GM12878 (cell line): ENCODE results near the gene LRFN2. TPM values are rescaled to one million over a fixed set of nuclear protein-coding genes. Genes with fewer than 3 reads are reported as not detected.

Experiments used
- ATAC-seq: fragments of 200-7000 bp; cut with Tn5 transposase; 3 replicates; pipeline ENCODE4 v1.9.1; 2020; ENCODE audit warnings: mild to moderate bottlenecking, moderate library complexity
- BruUV-seq: library from RNA; stranded (reverse); fragments of 400-500 nt; replicated peaks from 2 replicates; lab custom pipeline; 2021; lab: Mats Ljungman, UMichigan
- CTCF ChIA-PET: fragments of 300-600 bp; sonication (Branson Sonifier 250); formaldehyde crosslinking; extraction: SDS; loops from one replicate; lab custom pipeline; 2021; ENCODE audit warnings: inconsistent platforms; lab: Yijun Ruan, JAX
- POLR2A ChIA-PET: fragments of 350-600 bp; formaldehyde crosslinking; extraction: SDS; loops from one replicate; lab custom pipeline; 2021; ENCODE audit warnings: inconsistent platforms; lab: Charles Lee
- RAD21 ChIA-PET: fragments of 300-600 bp; sonication (Branson Sonifier 250); formaldehyde crosslinking; loops from one replicate; lab custom pipeline; 2023; ENCODE audit warnings: antibody characterized with exemption; ENCODE audit not compliant: unreplicated experiment; lab: Charles Lee
- SMC1A ChIA-PET: fragments of 300-600 bp; sonication (Branson Sonifier 250); formaldehyde crosslinking; loops from one replicate; lab custom pipeline; 2023; ENCODE audit not compliant: unreplicated experiment, uncharacterized antibody; lab: Charles Lee
- DNase-seq: peaks from one replicate; pipeline ENCODE4 v3.0.0-alpha.2; 2011; ENCODE audit warnings: low read depth, low spot score
- FAIRE-seq: peaks from 3 replicates; lab custom pipeline; 2011; peaks lifted over from hg19 to GRCh38; lab: Jason Lieb, UNC
- H2AFZ ChIP-seq: 2 replicates; pipeline ENCODE4 v1.6.0; 2011; ENCODE audit warnings: low read depth, low read length, control low read depth; ENCODE audit not compliant: control insufficient read depth
- H3K27ac ChIP-seq: 2 replicates; pipeline ENCODE4 v1.5.1; 2011; ENCODE audit warnings: control low read depth; ENCODE audit not compliant: control insufficient read depth, insufficient read depth
- H3K27me3 ChIP-seq, 2 experiments: replicated peaks in 1 of 2; 2 replicates each; pipeline versions ENCODE4 v1.6.0 to v1.6.1; 2011; ENCODE audit warnings: low read length in 1 of 2; ENCODE audit not compliant: control insufficient read depth in 2 of 2, insufficient read depth in 2 of 2
- H3K36me3 ChIP-seq, 2 experiments: 2 replicates each; pipeline ENCODE4 v1.5.1; 2011; ENCODE audit warnings: low read length in 1 of 2; ENCODE audit not compliant: control insufficient read depth in 2 of 2, insufficient read depth in 2 of 2
- H3K4me1 ChIP-seq: 2 replicates; pipeline ENCODE4 v1.6.1; 2011; ENCODE audit warnings: mild to moderate bottlenecking, low read length, moderate library complexity, mixed read lengths; ENCODE audit not compliant: control insufficient read depth, insufficient read depth
- H3K4me2 ChIP-seq: 2 replicates; pipeline ENCODE4 v1.6.0; 2011; ENCODE audit warnings: control low read depth; ENCODE audit not compliant: control insufficient read depth, insufficient read depth
- H3K4me3 ChIP-seq: fragments of 200-600 bp; sonication (generic); 2 replicates; pipeline ENCODE4 v1.5.1; 2016
- H3K79me2 ChIP-seq: 2 replicates; pipeline ENCODE4 v1.6.0; 2011; ENCODE audit warnings: low read length; ENCODE audit not compliant: control insufficient read depth, insufficient read depth
- H3K9ac ChIP-seq: 2 replicates; pipeline ENCODE4 v1.8.0; 2011; ENCODE audit warnings: low read length, control low read depth, mixed read lengths; ENCODE audit not compliant: control insufficient read depth, insufficient read depth
- H3K9me3 ChIP-seq: replicated peaks from 3 replicates; pipeline ENCODE4 v1.5.1; 2011; ENCODE audit warnings: mild to moderate bottlenecking, low read length; ENCODE audit not compliant: control insufficient read depth, insufficient read depth
- H4K20me1 ChIP-seq: 2 replicates; pipeline ENCODE4 v1.6.0; 2011; ENCODE audit not compliant: control insufficient read depth, insufficient read depth
- BMI1 ChIP-seq: fragments of 450-650 bp; IDR thresholded peaks from 2 replicates; pipeline ENCODE4 v1.6.1; 2016; ENCODE audit warnings: mild to moderate bottlenecking, moderate library complexity, borderline replicate concordance
- CBFB ChIP-seq: IDR thresholded peaks from 2 replicates; pipeline ENCODE4 v1.6.1; 2016; ENCODE audit warnings: antibody characterized with exemption, low read depth
- DPF2 ChIP-seq: fragments of 450-650 bp; IDR thresholded peaks from 2 replicates; pipeline ENCODE4 v1.6.1; 2017; ENCODE audit warnings: mild to moderate bottlenecking
- EED ChIP-seq: sonication (generic); IDR thresholded peaks from 2 replicates; pipeline ENCODE4 v1.6.1; 2016; ENCODE audit warnings: antibody characterized with exemption, low read depth
- FOXM1 ChIP-seq: IDR thresholded peaks from 2 replicates; pipeline ENCODE4 v1.6.1; 2012; ENCODE audit warnings: low read depth, mild to moderate bottlenecking, inconsistent platforms, low read length, moderate library complexity
- HCFC1 ChIP-seq: fragments of 150-350 bp; IDR thresholded peaks from 2 replicates; pipeline ENCODE4 v1.6.1; 2014; ENCODE audit warnings: low read length
- HDGF ChIP-seq: fragments of 450-650 bp; IDR thresholded peaks from 2 replicates; pipeline ENCODE4 v1.6.1; 2016; ENCODE audit warnings: antibody characterized with exemption
- JUNB ChIP-seq: IDR thresholded peaks from 2 replicates; pipeline ENCODE4 v1.6.1; 2016; ENCODE audit warnings: antibody characterized with exemption, mild to moderate bottlenecking
- KAT2A ChIP-seq: conservative IDR thresholded peaks from 2 replicates; pipeline ENCODE4 v1.6.1; 2011; ENCODE audit warnings: low read depth, low read length; ENCODE audit not compliant: control insufficient read depth
- MYB ChIP-seq: fragments of 150-350 bp; IDR thresholded peaks from 2 replicates; pipeline ENCODE4 v1.6.1; 2014; ENCODE audit warnings: mild to moderate bottlenecking, low read depth, low read length, borderline replicate concordance
- MYC ChIP-seq: IDR thresholded peaks from 2 replicates; pipeline ENCODE4 v1.6.1; 2011; ENCODE audit warnings: mild to moderate bottlenecking, low read length, moderate library complexity, inconsistent platforms; ENCODE audit not compliant: insufficient read depth, insufficient replicate concordance, insufficient read length, severe bottlenecking
- POLR2AphosphoS2 ChIP-seq: IDR thresholded peaks from 2 replicates; pipeline ENCODE4 v1.6.1; 2011; ENCODE audit warnings: low read depth, mild to moderate bottlenecking, low read length, improper control_type of control experiment, moderate library complexity
- SREBF2 ChIP-seq: IDR thresholded peaks from 2 replicates; pipeline ENCODE4 v1.6.1; 2012; ENCODE audit warnings: mild to moderate bottlenecking, low read length
- TCF3 ChIP-seq: IDR thresholded peaks from 2 replicates; pipeline ENCODE4 v1.6.1; 2012; ENCODE audit warnings: low read depth, mild to moderate bottlenecking, low read length, borderline replicate concordance; ENCODE audit not compliant: insufficient read depth
- ZNF622 ChIP-seq: fragments of 450-650 bp; IDR thresholded peaks from 2 replicates; pipeline ENCODE4 v1.6.1; 2017; ENCODE audit warnings: mild to moderate bottlenecking, inconsistent platforms
- WGBS: methylation state at CpG from one replicate; pipeline ENCODE4 v1.1.6; 2016; ENCODE audit warnings: low lambda C conversion rate; ENCODE audit not compliant: insufficient replicate concordance, insufficient coverage; ENCODE audit errors: missing lambda C conversion rate; 5-methylcytosine and 5-hydroxymethylcytosine counted together
- in situ Hi-C: fragments of 300-500 bp; cut with MboI; formaldehyde crosslinking; loops from 9 replicates; pipeline ENCODE4 v1.14.3; 2018; ENCODE audit warnings: mixed read lengths
- intact Hi-C: fragments of 100-400 bp; cut with micrococcal nuclease; formaldehyde crosslinking; loops from one replicate; pipeline ENCODE4 v1.14.2; 2022; ENCODE audit not compliant: unreplicated experiment
- polyA plus RNA-seq, 11 experiments: library from polyadenylated mRNA; depleted of rRNA in 4 of 11; unstranded in 6 of 11; stranded (reverse) in 5 of 11; fragments of >200 nt; fragmentation: Nextera tagmentation in 4 of 11; fragmentation: Illumina TruSeq in 1 of 11; extraction: Ambion mirVana in 4 of 11; extraction: Trizol in 1 of 11; gene quantifications; 1 replicate in 1 of 11; 2 replicates in 10 of 11; pipeline versions ENCODE4 v1.2.1 to v1.2.3, GENCODE V29; 2011 to 2016; ENCODE audit warnings: inconsistent platforms in 2 of 11, missing spikeins in 2 of 11, low read depth in 1 of 11
- total RNA-seq, 4 experiments: library from RNA; depleted of rRNA in 3 of 4; stranded (reverse); fragments of >200 nt in 3 of 4; fragmentation: Illumina TruSeq in 1 of 4; extraction: Trizol in 1 of 4; gene quantifications; 2 replicates each; pipeline versions ENCODE4 v1.2.1 to v1.2.3, GENCODE V29; 2013 to 2021
- TF ChIP-seq, protein P1 (sequence below): IDR thresholded peaks from 2 replicates; pipeline ENCODE4 v1.6.1; 2011; ENCODE audit warnings: borderline replicate concordance, low read depth, mild to moderate bottlenecking, moderate library complexity, low read length; ENCODE audit not compliant: insufficient read depth, poor library complexity, severe bottlenecking
- TF ChIP-seq, protein P2 (sequence below): fragments of 450-650 bp; IDR thresholded peaks from 2 replicates; pipeline ENCODE4 v1.6.1; 2017; ENCODE audit warnings: low read depth, mild to moderate bottlenecking, moderate library complexity
- TF ChIP-seq, protein P3 (sequence below), 3 experiments: IDR thresholded peaks in 2 of 3; conservative IDR thresholded peaks in 1 of 3; 2 replicates each; pipeline ENCODE4 v1.5.1; 2011; ENCODE audit warnings: low read depth in 3 of 3, low read length in 3 of 3, mild to moderate bottlenecking in 3 of 3, control low read depth in 2 of 3, moderate library complexity in 2 of 3, inconsistent platforms in 1 of 3, mixed read lengths in 1 of 3; ENCODE audit not compliant: control insufficient read depth in 2 of 3, insufficient read depth in 1 of 3; ENCODE audit errors: extremely low read depth in 1 of 3

LRFN2 gene
- total and polyA plus RNA-seq, 10 of the 15 experiments (the other 5 are each of a cell fraction or from before 2014, with no cell fraction given), result not detected

DNA sequence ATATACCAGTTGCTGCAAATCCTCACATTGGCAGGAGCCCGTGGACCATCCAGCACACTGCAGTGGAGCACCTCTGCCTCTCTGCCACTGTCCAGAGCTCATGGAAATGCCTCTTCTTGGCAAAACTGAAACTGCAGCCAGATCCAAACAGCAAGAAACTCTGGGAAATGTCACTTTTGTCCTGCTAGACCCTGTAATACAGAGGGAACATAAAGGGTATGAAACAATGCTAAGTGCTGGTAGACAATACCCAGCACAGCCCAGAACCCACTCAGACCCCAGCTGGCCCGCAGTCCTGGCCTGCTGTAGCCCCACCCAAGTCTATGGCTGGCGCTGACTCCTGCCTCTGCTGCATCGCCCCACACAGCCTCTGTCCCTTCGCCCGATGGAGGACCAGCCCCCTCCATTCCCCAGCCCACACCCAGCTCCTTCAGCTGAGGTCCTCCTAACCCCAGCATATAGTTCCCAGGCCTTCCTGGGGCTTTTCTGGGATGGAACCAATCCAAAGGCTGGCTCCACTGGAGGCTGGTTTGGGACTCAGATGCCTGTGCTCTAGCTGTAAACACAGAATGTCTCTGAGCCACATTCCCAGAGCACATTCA lies 242.5 kb downstream of the LRFN2 start (continued):
- TF ChIP-seq MYC, result no peak
- TF ChIP-seq POLR2AphosphoS2, result no peak
- no peak for TF ChIP-seq MYB
- TF ChIP-seq DPF2, result no peak

DNA sequence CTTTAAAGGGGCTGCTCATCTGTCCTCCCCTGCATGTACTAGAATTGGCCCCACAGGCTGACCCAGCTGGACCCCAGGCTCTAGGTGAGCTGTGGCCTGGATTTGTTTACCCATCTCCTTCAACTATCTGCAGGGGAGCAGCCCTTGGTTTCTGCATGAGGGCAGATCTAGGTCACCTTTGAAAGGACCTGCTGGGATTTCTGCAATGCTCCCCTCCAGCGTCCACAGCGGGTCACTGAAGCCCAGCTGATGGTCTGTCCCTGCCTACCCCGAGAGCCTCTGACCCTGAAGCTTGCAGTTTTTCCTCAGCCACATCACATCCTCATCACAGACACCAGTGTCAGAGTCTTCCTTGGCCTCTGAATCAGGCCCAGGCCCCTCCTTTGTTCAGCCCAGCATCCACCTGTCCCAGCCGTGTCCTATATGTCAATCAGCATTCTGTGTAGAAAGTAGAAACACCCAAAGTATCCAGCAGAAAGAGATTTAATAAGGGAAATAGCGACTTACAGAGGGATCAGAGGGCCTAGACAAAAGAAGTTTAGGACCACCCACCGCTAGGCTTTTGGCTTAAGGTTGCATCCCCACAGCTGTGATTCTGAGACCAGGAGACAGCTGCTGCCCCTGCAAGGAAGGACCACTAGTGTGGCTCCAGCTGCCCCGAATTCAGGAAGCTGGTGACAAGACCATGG lies 243.1 kb downstream of the LRFN2 start:
- H3K4me2 ChIP-seq, result no peak overlapping the region
- intact Hi-C loops (no loop called here), in situ Hi-C loops (no loop called here)
- H2AFZ ChIP-seq, result no peak overlapping the region
- H3K79me2 ChIP-seq, result no peaks in the 10 kb centered on the region
- ChIA-PET RAD21 (no interaction called here), POLR2A (no interaction called here), CTCF (no interaction called here), SMC1A (no interaction called here)
- no peaks in the 10 kb centered on the region for H3K9me3 ChIP-seq
- ATAC-seq, result no peak
- no peaks in the 10 kb centered on the region for H4K20me1 ChIP-seq
- FAIRE-seq, result no peak
- H3K4me1 ChIP-seq, result no peaks in the 10 kb centered on the region
- H3K9ac ChIP-seq, result no peak overlapping the region
- H3K27ac ChIP-seq, result no peak overlapping the region
- no peak for DNase-seq
- no TSS peak for BruUV-seq
- WGBS, result 12% methylated on average over 7 of the region's 7 CpGs
- no peak overlapping the region for H3K4me3 ChIP-seq
- no peaks in the 10 kb centered on the region for H3K36me3 ChIP-seq
- no peaks in the 10 kb centered on the region; a peak in 2 of 4 replicates for H3K27me3 ChIP-seq
- TF ChIP-seq HDGF, result no peak
- TF ChIP-seq SREBF2, result no peak
- TF ChIP-seq, protein P1, sequence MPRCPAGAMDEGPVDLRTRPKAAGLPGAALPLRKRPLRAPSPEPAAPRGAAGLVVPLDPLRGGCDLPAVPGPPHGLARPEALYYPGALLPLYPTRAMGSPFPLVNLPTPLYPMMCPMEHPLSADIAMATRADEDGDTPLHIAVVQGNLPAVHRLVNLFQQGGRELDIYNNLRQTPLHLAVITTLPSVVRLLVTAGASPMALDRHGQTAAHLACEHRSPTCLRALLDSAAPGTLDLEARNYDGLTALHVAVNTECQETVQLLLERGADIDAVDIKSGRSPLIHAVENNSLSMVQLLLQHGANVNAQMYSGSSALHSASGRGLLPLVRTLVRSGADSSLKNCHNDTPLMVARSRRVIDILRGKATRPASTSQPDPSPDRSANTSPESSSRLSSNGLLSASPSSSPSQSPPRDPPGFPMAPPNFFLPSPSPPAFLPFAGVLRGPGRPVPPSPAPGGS, result no peak
- TF ChIP-seq FOXM1, result no peak
- TF ChIP-seq CBFB, result no peak
- TF ChIP-seq ZNF622, result no peak
- no peak for TF ChIP-seq BMI1
- TF ChIP-seq TCF3, result no peak
- no peak for TF ChIP-seq HCFC1
- no peak for TF ChIP-seq EED
- no peak for TF ChIP-seq JUNB
- no peak for TF ChIP-seq KAT2A
- TF ChIP-seq, protein P2, sequence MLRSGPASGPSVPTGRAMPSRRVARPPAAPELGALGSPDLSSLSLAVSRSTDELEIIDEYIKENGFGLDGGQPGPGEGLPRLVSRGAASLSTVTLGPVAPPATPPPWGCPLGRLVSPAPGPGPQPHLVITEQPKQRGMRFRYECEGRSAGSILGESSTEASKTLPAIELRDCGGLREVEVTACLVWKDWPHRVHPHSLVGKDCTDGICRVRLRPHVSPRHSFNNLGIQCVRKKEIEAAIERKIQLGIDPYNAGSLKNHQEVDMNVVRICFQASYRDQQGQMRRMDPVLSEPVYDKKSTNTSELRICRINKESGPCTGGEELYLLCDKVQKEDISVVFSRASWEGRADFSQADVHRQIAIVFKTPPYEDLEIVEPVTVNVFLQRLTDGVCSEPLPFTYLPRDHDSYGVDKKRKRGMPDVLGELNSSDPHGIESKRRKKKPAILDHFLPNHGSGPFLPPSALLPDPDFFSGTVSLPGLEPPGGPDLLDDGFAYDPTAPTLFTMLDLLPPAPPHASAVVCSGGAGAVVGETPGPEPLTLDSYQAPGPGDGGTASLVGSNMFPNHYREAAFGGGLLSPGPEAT, result no peak
- TF ChIP-seq, protein P3, sequence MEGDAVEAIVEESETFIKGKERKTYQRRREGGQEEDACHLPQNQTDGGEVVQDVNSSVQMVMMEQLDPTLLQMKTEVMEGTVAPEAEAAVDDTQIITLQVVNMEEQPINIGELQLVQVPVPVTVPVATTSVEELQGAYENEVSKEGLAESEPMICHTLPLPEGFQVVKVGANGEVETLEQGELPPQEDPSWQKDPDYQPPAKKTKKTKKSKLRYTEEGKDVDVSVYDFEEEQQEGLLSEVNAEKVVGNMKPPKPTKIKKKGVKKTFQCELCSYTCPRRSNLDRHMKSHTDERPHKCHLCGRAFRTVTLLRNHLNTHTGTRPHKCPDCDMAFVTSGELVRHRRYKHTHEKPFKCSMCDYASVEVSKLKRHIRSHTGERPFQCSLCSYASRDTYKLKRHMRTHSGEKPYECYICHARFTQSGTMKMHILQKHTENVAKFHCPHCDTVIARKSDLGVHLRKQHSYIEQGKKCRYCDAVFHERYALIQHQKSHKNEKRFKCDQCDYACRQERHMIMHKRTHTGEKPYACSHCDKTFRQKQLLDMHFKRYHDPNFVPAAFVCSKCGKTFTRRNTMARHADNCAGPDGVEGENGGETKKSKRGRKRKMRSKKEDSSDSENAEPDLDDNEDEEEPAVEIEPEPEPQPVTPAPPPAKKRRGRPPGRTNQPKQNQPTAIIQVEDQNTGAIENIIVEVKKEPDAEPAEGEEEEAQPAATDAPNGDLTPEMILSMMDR (IDR thresholded peaks at IDR 0.05 in 2 of 3, conservative IDR thresholded peaks at IDR 0.05 in 1 of 3; ENCODE audit: control insufficient read depth in 2 of 3, extremely low read depth in 1 of 3, insufficient read depth in 1 of 3, low read depth in 3 of 3, low read length in 3 of 3), result no peak
